HCT116 (cell line): ENCODE results near the gene SUCNR1. TPM values are rescaled to one million over a fixed set of nuclear protein-coding genes. Genes with fewer than 3 reads are reported as not detected.
A peak's percentile ranks its signal among the peaks of the same experiment; 100 is the strongest.

Experiments used
- ATAC-seq: fragments of 200-7000 bp; cut with Tn5 transposase; 2 replicates; pipeline ENCODE4 v1.9.1; 2020; ENCODE audit warnings: mild to moderate bottlenecking, moderate library complexity
- BruUV-seq: library from RNA; stranded (reverse); fragments of 400-500 nt; replicated peaks from 2 replicates; lab custom pipeline; 2021; lab: Mats Ljungman, UMichigan
- CTCF ChIA-PET: fragments of 300-600 bp; sonication (Branson Sonifier 250); formaldehyde crosslinking; loops from one replicate; lab custom pipeline; 2021; ENCODE audit warnings: antibody characterized with exemption; lab: Charles Lee
- POLR2A ChIA-PET: fragments of 300-600, 350-600 bp; sonication (Branson Sonifier 250); formaldehyde crosslinking; loops from one replicate; lab custom pipeline; 2021; ENCODE audit warnings: antibody characterized with exemption; lab: Charles Lee
- RAD21 ChIA-PET, 2 experiments: fragments of 300-600 bp; sonication (Branson Sonifier 250); formaldehyde crosslinking; loops; one replicate each; lab custom pipeline; 2023; ENCODE audit warnings: low total read pairs in 2 of 2; ENCODE audit not compliant: uncharacterized antibody in 2 of 2, unreplicated experiment in 2 of 2, low non-redundant PET in 1 of 2; lab: Charles Lee
- DNase-seq: peaks from one replicate; pipeline ENCODE4 v3.0.0-alpha.2; 2010; ENCODE audit warnings: low read depth, low spot score
- H2AFZ ChIP-seq: fragments of 200-600 bp; shearing (Covaris generic), sonication (generic); 2 replicates; pipeline ENCODE4 v1.6.1; 2017; ENCODE audit warnings: low read depth, mixed run types, mixed read lengths, antibody characterized with exemption, low read length; ENCODE audit not compliant: poor library complexity, severe bottlenecking
- H3K27ac ChIP-seq: 2 replicates; pipeline ENCODE4 v1.5.1; 2012; ENCODE audit warnings: low read depth, low read length
- H3K27me3 ChIP-seq: fragments of 200-600 bp; sonication (generic); 2 replicates; pipeline ENCODE4 v1.6.1; 2016; ENCODE audit warnings: mixed run types, low read length, mixed read lengths; ENCODE audit not compliant: insufficient read depth
- H3K36me3 ChIP-seq, 2 experiments: fragments of 200-500 bp in 1 of 2; fragments of 200-600 bp in 1 of 2; sonication (Bioruptor generic) in 1 of 2; sonication (generic) in 1 of 2; 2 replicates each; pipeline versions ENCODE4 v1.5.1 to v1.6.1; 2014 to 2016; ENCODE audit warnings: low read length in 2 of 2, inconsistent platforms in 1 of 2, mixed read lengths in 1 of 2, mixed run types in 1 of 2; ENCODE audit not compliant: insufficient read depth in 2 of 2, control insufficient read depth in 1 of 2
- H3K4me1 ChIP-seq, 2 experiments: fragments of 200-600 bp in 1 of 2; sonication (generic) in 1 of 2; 2 replicates each; pipeline versions ENCODE4 v1.5.1 to v1.6.1; 2012 to 2017; ENCODE audit warnings: low read length in 2 of 2, inconsistent platforms in 1 of 2, mild to moderate bottlenecking in 1 of 2, mixed read lengths in 1 of 2, mixed run types in 1 of 2, moderate library complexity in 1 of 2; ENCODE audit not compliant: insufficient read depth in 2 of 2, control insufficient read depth in 1 of 2
- H3K4me2 ChIP-seq: fragments of 200-600 bp; sonication (generic); 2 replicates; pipeline ENCODE4 v1.6.1; 2017; ENCODE audit warnings: mixed run types, low read length, mixed read lengths
- H3K4me3 ChIP-seq, 2 experiments: fragments of 200-600 bp in 1 of 2; sonication (generic) in 1 of 2; replicated peaks in 1 of 2; 2 replicates each; pipeline ENCODE4 v1.5.1; 2011 to 2016; ENCODE audit warnings: low read length in 2 of 2, control low read depth in 1 of 2, low read depth in 1 of 2, mild to moderate bottlenecking in 1 of 2, mixed read lengths in 1 of 2, mixed run types in 1 of 2
- H3K79me2 ChIP-seq: fragments of 200-600 bp; sonication (generic); 2 replicates; pipeline ENCODE4 v1.6.1; 2017; ENCODE audit warnings: mild to moderate bottlenecking, mixed run types, low read length, moderate library complexity, mixed read lengths; ENCODE audit not compliant: insufficient read depth
- H3K9ac ChIP-seq: fragments of 200-600 bp; sonication (generic); 2 replicates; pipeline ENCODE4 v1.6.1; 2016; ENCODE audit warnings: low read length, mixed read lengths
- H3K9me2 ChIP-seq: fragments of 200-600 bp; sonication (generic), shearing (Covaris generic); 2 replicates; pipeline ENCODE4 v1.6.1; 2017; ENCODE audit warnings: mixed run types, mild to moderate bottlenecking, moderate library complexity; ENCODE audit not compliant: insufficient read depth
- H3K9me3 ChIP-seq, 2 experiments: fragments of 200-500 bp in 1 of 2; fragments of 200-600 bp in 1 of 2; sonication (Bioruptor generic) in 1 of 2; sonication (generic) in 1 of 2; 2 replicates each; pipeline ENCODE4 v1.6.1; 2014 to 2017; ENCODE audit warnings: low read length in 2 of 2, mixed read lengths in 2 of 2, inconsistent platforms in 1 of 2, low read depth in 1 of 2, mild to moderate bottlenecking in 1 of 2, mixed run types in 1 of 2, moderate library complexity in 1 of 2; ENCODE audit not compliant: control insufficient read depth in 1 of 2, insufficient read depth in 1 of 2
- H4K20me1 ChIP-seq: fragments of 200-600 bp; sonication (generic), shearing (Covaris generic); 2 replicates; pipeline ENCODE4 v1.6.1; 2017; ENCODE audit warnings: mixed run types, mild to moderate bottlenecking, moderate library complexity; ENCODE audit not compliant: insufficient read depth
- ATF3 ChIP-seq: IDR thresholded peaks from 2 replicates; pipeline ENCODE4 v1.6.1; 2012
- CBX3 ChIP-seq: IDR thresholded peaks from 2 replicates; pipeline ENCODE4 v1.6.1; 2012; ENCODE audit warnings: low read depth
- CEBPB ChIP-seq: IDR thresholded peaks from 2 replicates; pipeline ENCODE4 v1.6.1; 2012; ENCODE audit warnings: low read depth
- ELF1 ChIP-seq: IDR thresholded peaks from 2 replicates; pipeline ENCODE4 v1.6.1; 2012; ENCODE audit warnings: low read depth, borderline replicate concordance
- EZH2 ChIP-seq: fragments of 200-600 bp; sonication (generic); IDR thresholded peaks from 2 replicates; pipeline ENCODE4 v1.6.1; 2017; ENCODE audit warnings: antibody characterized with exemption, mixed run types
- FOSL1 ChIP-seq: IDR thresholded peaks from 2 replicates; pipeline ENCODE4 v1.6.1; 2012; ENCODE audit warnings: low read depth
- JUND ChIP-seq: IDR thresholded peaks from 2 replicates; pipeline ENCODE4 v1.6.1; 2012
- MAX ChIP-seq: IDR thresholded peaks from 2 replicates; pipeline ENCODE4 v1.6.1; 2012
- SP1 ChIP-seq: IDR thresholded peaks from 2 replicates; pipeline ENCODE4 v1.6.1; 2012; ENCODE audit warnings: low read depth
- ZFX ChIP-seq: fragments of 450-650 bp; IDR thresholded peaks from 2 replicates; pipeline ENCODE4 v1.6.1; 2017
- ZNF274 ChIP-seq: fragments of 200-500 bp; sonication (Bioruptor generic); IDR thresholded peaks from 2 replicates; pipeline ENCODE4 v1.6.1; 2014; ENCODE audit warnings: mild to moderate bottlenecking, low read depth, low read length, inconsistent platforms
- intact Hi-C: fragments of 100-400 bp; cut with micrococcal nuclease; formaldehyde crosslinking; loops from 2 replicates; pipeline ENCODE4 v1.10.0; 2022
- total RNA-seq: library from RNA; stranded (reverse); gene quantifications from one replicate; pipeline ENCODE4 v1.2.1, GENCODE V29; 2021; ENCODE audit not compliant: unreplicated experiment
- TF ChIP-seq, protein P1 (sequence below): IDR thresholded peaks from 2 replicates; pipeline ENCODE4 v1.6.1; 2011; ENCODE audit warnings: mild to moderate bottlenecking, low read length, moderate library complexity; ENCODE audit not compliant: insufficient replicate concordance; ENCODE audit errors: extremely low read depth
- TF ChIP-seq, protein P2 (sequence below): IDR thresholded peaks from 2 replicates; pipeline ENCODE4 v1.6.1; 2012; ENCODE audit warnings: low read depth
- TF ChIP-seq, protein P3 (sequence below), 3 experiments: fragments of 200-600 bp in 1 of 3; sonication (generic) in 1 of 3; IDR thresholded peaks in 2 of 3; conservative IDR thresholded peaks in 1 of 3; 2 replicates each; pipeline ENCODE4 v1.5.1; 2012 to 2017; ENCODE audit warnings: low read depth in 2 of 3, low read length in 2 of 3, antibody characterized with exemption in 1 of 3, borderline replicate concordance in 1 of 3, control low read depth in 1 of 3, mild to moderate bottlenecking in 1 of 3, mixed read lengths in 1 of 3, mixed run types in 1 of 3, moderate library complexity in 1 of 3; ENCODE audit not compliant: insufficient read depth in 1 of 3

The SUCNR1 gene
- total RNA-seq, 1 experiment from 2014 or later = 0.17 TPM

GRCh38 chr3:151864423-151865101, 8.9 kb upstream of the SUCNR1 start:
- CTCF ChIA-PET = no interaction called here
- Histone ChIP-seq H3K79me2 (no peaks in the 10 kb centered on the region), H3K36me3 (no peaks in the 10 kb centered on the region), H4K20me1 (no peaks in the 10 kb centered on the region), H3K9me3 (no peaks in the 10 kb centered on the region), H3K27me3 (no peaks in the 10 kb centered on the region), H3K4me2 (peak overlapping the region; percentile 68), H3K27ac (peak overlapping the region; percentile 30; the same call in 1 of the 2 replicates), H2AFZ (peak overlapping the region; percentile 44), H3K4me1 (peaks cover 9 to 22% of the 10 kb centered on the region in 2 experiments), H3K9ac (peak overlapping the region; percentile 13), H3K9me2 (no peaks in the 10 kb centered on the region), H3K4me3 (peak overlapping the region in 1 of 2 experiments; percentile 26; a peak in 1 of 4 replicates)
- no TSS peak for BruUV-seq
- POLR2A ChIA-PET = no interaction called here
- RAD21 ChIA-PET = no interaction called here
- ATAC-seq (peak; percentile 54; the same call in 1 of the 2 replicates), DNase-seq (peak; percentile 35)
- TF ChIP-seq, protein P1, sequence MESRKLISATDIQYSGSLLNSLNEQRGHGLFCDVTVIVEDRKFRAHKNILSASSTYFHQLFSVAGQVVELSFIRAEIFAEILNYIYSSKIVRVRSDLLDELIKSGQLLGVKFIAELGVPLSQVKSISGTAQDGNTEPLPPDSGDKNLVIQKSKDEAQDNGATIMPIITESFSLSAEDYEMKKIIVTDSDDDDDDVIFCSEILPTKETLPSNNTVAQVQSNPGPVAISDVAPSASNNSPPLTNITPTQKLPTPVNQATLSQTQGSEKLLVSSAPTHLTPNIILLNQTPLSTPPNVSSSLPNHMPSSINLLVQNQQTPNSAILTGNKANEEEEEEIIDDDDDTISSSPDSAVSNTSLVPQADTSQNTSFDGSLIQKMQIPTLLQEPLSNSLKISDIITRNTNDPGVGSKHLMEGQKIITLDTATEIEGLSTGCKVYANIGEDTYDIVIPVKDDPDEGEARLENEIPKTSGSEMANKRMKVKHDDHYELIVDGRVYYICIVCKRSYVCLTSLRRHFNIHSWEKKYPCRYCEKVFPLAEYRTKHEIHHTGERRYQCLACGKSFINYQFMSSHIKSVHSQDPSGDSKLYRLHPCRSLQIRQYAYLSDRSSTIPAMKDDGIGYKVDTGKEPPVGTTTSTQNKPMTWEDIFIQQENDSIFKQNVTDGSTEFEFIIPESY = no peak
- TF ChIP-seq SP1 (peak; percentile 62), MAX (no peak), ELF1 (no peak), CBX3 (0 out of 2 replicates have a peak, but pooled peaks have one; percentile 15), FOSL1 (peak; percentile 94), CEBPB (peak; percentile 93), ZFX (no peak), JUND (peak; percentile 90), EZH2 (no peak), ATF3 (peak; percentile 52), ZNF274 (no peak)
- TF ChIP-seq, protein P2, sequence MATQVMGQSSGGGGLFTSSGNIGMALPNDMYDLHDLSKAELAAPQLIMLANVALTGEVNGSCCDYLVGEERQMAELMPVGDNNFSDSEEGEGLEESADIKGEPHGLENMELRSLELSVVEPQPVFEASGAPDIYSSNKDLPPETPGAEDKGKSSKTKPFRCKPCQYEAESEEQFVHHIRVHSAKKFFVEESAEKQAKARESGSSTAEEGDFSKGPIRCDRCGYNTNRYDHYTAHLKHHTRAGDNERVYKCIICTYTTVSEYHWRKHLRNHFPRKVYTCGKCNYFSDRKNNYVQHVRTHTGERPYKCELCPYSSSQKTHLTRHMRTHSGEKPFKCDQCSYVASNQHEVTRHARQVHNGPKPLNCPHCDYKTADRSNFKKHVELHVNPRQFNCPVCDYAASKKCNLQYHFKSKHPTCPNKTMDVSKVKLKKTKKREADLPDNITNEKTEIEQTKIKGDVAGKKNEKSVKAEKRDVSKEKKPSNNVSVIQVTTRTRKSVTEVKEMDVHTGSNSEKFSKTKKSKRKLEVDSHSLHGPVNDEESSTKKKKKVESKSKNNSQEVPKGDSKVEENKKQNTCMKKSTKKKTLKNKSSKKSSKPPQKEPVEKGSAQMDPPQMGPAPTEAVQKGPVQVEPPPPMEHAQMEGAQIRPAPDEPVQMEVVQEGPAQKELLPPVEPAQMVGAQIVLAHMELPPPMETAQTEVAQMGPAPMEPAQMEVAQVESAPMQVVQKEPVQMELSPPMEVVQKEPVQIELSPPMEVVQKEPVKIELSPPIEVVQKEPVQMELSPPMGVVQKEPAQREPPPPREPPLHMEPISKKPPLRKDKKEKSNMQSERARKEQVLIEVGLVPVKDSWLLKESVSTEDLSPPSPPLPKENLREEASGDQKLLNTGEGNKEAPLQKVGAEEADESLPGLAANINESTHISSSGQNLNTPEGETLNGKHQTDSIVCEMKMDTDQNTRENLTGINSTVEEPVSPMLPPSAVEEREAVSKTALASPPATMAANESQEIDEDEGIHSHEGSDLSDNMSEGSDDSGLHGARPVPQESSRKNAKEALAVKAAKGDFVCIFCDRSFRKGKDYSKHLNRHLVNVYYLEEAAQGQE = no peak
- TF ChIP-seq, protein P3, sequence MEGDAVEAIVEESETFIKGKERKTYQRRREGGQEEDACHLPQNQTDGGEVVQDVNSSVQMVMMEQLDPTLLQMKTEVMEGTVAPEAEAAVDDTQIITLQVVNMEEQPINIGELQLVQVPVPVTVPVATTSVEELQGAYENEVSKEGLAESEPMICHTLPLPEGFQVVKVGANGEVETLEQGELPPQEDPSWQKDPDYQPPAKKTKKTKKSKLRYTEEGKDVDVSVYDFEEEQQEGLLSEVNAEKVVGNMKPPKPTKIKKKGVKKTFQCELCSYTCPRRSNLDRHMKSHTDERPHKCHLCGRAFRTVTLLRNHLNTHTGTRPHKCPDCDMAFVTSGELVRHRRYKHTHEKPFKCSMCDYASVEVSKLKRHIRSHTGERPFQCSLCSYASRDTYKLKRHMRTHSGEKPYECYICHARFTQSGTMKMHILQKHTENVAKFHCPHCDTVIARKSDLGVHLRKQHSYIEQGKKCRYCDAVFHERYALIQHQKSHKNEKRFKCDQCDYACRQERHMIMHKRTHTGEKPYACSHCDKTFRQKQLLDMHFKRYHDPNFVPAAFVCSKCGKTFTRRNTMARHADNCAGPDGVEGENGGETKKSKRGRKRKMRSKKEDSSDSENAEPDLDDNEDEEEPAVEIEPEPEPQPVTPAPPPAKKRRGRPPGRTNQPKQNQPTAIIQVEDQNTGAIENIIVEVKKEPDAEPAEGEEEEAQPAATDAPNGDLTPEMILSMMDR (IDR thresholded peaks at IDR 0.05 in 2 of 3, conservative IDR thresholded peaks at IDR 0.05 in 1 of 3; ENCODE audit: borderline replicate concordance in 1 of 3, insufficient read depth in 1 of 3, low read depth in 2 of 3, low read length in 2 of 3) = no peak
- intact Hi-C loops = no loop called here
